NCI-H1694 (cell line): ENCODE data around the gene VSTM2L.
"Not testable (repeated sequence)": the region's sequence is repeated elsewhere in the genome, so short reads cannot be mapped to it uniquely, and the experiment has no call there.

Experiments
- DNase-seq: peaks from one replicate; lab custom pipeline; 2025; lab: John Stamatoyannopoulos, UW

Gene VSTM2L

GRCh38 chr20:37937686-37938085 lies 34.8 kb downstream of the VSTM2L start:
- no peak for DNase-seq

GRCh38 chr20:37938181-37938750 lies 35.3 kb downstream of the VSTM2L start:
- DNase-seq: no peak

GRCh38 chr20:37938954-37939353 lies 36.0 kb downstream of the VSTM2L start:
- DNase-seq: no peak

- DNase-seq: no peak
Observed at GRCh38 chr20:37939701-37940560, 37.0 kb downstream of the VSTM2L start.

GRCh38 chr20:37940858-37941257 lies 37.9 kb downstream of the VSTM2L start:
- no peak for DNase-seq

GRCh38 chr20:37941332-37941731 lies 38.4 kb downstream of the VSTM2L start:
- no peak for DNase-seq

- no peak for DNase-seq
Observed at GRCh38 chr20:37941992-37942391, 39.1 kb downstream of the VSTM2L start.

- DNase-seq: no peak
Observed at GRCh38 chr20:37943033-37943432, 40.1 kb downstream of the VSTM2L start.

- no peak for DNase-seq
Observed at GRCh38 chr20:37943501-37944455, 40.9 kb downstream of the VSTM2L start.

- no peak for DNase-seq
Observed at GRCh38 chr20:37944456-37944981, 41.6 kb downstream of the VSTM2L start.

- DNase-seq: no peak
Observed at GRCh38 chr20:37945091-37945547, 42.2 kb downstream of the VSTM2L start.

GRCh38 chr20:37946946-37947345 lies 44.0 kb downstream of the VSTM2L start:
- no peak for DNase-seq

GRCh38 chr20:37947943-37948342 lies 45.0 kb downstream of the VSTM2L start:
- DNase-seq: no peak

- DNase-seq: no peak
Observed at GRCh38 chr20:37948956-37949355, 46.0 kb downstream of the VSTM2L start.

- no peak for DNase-seq
Observed at GRCh38 chr20:37954190-37954589, 51.3 kb downstream of the VSTM2L start.

GRCh38 chr20:37954626-37955025 lies 51.7 kb downstream of the VSTM2L start:
- no peak for DNase-seq

GRCh38 chr20:37955511-37955910 lies 52.6 kb downstream of the VSTM2L start:
- no peak for DNase-seq

- DNase-seq: peak; percentile 83
Observed at GRCh38 chr20:37956107-37956585, 53.2 kb downstream of the VSTM2L start.

GRCh38 chr20:37958856-37959520 lies 56.1 kb downstream of the VSTM2L start:
- no peak for DNase-seq

GRCh38 chr20:37961066-37961465 lies 58.1 kb downstream of the VSTM2L start:
- no peak for DNase-seq

GRCh38 chr20:37963483-37963882 lies 60.6 kb downstream of the VSTM2L start:
- not testable (repeated sequence) for DNase-seq
